Stomach (tissue), 9 donors: Measurements from ENCODE around the gene UGT1A7. TPM values are rescaled to one million over a fixed set of nuclear protein-coding genes. Genes with fewer than 3 reads are reported as not detected.

Experiments used
- DNase-seq, 2 donors: peaks; one replicate each; pipeline versions ENCODE4 v3.0.0 to v3.0.0-alpha.2; 2013 to 2019
- H3K27ac ChIP-seq, 5 donors: fragments of 200-600 bp in 4 of 5; sonication (generic) in 4 of 5; one replicate each; pipeline ENCODE4 v1.5.1; 2013 to 2019; ENCODE audit warnings: mild to moderate bottlenecking in 1 of 5, moderate library complexity in 1 of 5
- H3K27me3 ChIP-seq, 3 donors: fragments of 200-600 bp; sonication (generic); one replicate each; pipeline ENCODE4 v1.5.1; 2017 to 2019; ENCODE audit warnings: mixed run types in 1 of 3
- H3K36me3 ChIP-seq, 4 donors: fragments of 200-600 bp; sonication (generic); 1 replicate in 3 of 4; 2 replicates in 1 of 4; pipeline ENCODE4 v1.5.1; 2016 to 2019
- H3K4me1 ChIP-seq, 4 donors: fragments of 200-600 bp; sonication (generic); one replicate each; pipeline ENCODE4 v1.5.1; 2016 to 2019
- H3K4me3 ChIP-seq, 4 donors: fragments of 200-600 bp; sonication (generic) in 3 of 4; one replicate each; pipeline ENCODE4 v1.5.1; 2016 to 2019; ENCODE audit warnings: mild to moderate bottlenecking in 1 of 4
- H3K9me3 ChIP-seq, 4 donors: fragments of 200-600 bp; sonication (generic); one replicate each; pipeline ENCODE4 v1.5.1; 2016 to 2019
- CTCF ChIP-seq, 7 experiments: fragments of 450-650 bp in 4 of 7; fragments of 200-600 bp in 3 of 7; sonication (generic) in 3 of 7; IDR thresholded peaks; one replicate each; pipeline ENCODE4 v1.5.1; 2016 to 2019; ENCODE audit warnings: antibody characterized with exemption in 7 of 7, control low read depth in 2 of 7, mild to moderate bottlenecking in 1 of 7
- EP300 ChIP-seq: sonication (generic); formaldehyde crosslinking; IDR thresholded peaks from one replicate; pipeline ENCODE4 v1.6.1; 2017; ENCODE audit warnings: antibody characterized with exemption
- POLR2A ChIP-seq, 4 donors: fragments of 450-650 bp; IDR thresholded peaks; one replicate each; pipeline ENCODE4 v1.6.1; 2016; ENCODE audit warnings: antibody characterized with exemption in 4 of 4, control low read depth in 2 of 4, mild to moderate bottlenecking in 1 of 4, moderate library complexity in 1 of 4
- POLR2AphosphoS5 ChIP-seq, 3 donors: sonication (generic); formaldehyde crosslinking; IDR thresholded peaks; one replicate each; pipeline ENCODE4 v1.6.1; 2016; ENCODE audit warnings: antibody characterized with exemption in 3 of 3
- WGBS, 5 donors: extraction: QIAGEN DNeasy Blood & Tissue Kit in 3 of 5; methylation state at CpG; one replicate each; pipeline versions ENCODE4 v1.1.5 to v1.1.7; 2013 to 2018; 5-methylcytosine and 5-hydroxymethylcytosine counted together
- intact Hi-C: fragments of 100-400 bp; cut with DNase I; formaldehyde crosslinking; loops from one replicate; pipeline ENCODE4 v1.15.1; 2023; ENCODE audit warnings: low total_unique reads
- polyA plus RNA-seq, 3 donors: library from polyadenylated mRNA; stranded (reverse); fragments of 200-250 nt; gene quantifications; one replicate each; pipeline ENCODE4 v1.2.3, GENCODE V29; 2013
- total RNA-seq, 5 donors: library from RNA; depleted of rRNA; stranded (reverse); fragments of >200 nt; gene quantifications; one replicate each; pipeline versions ENCODE4 v1.1.0 to v1.2.3, GENCODE V29; 2014 to 2016
- donor health status: healthy with polysubstance abuse.
- donor health status: Bipolar disorder and iron deficiency.
- donor health status: healthy.

UGT1A7 gene
- total and polyA plus RNA-seq, 8 donors: 0.45 to 37.1 (median 3.6) TPM; not detected in 2

- intact Hi-C loops: no loop called here
- 88 to 92% (median 91%) methylated on average over 2 of the region's 2 CpGs for WGBS, 5 donors
- Histone ChIP-seq H3K36me3 (no peaks in the 10 kb centered on the region), H3K27ac (no peak overlapping the region), H3K4me3 (no peak overlapping the region), H3K9me3 (no peaks in the 10 kb centered on the region), H3K27me3 (no peaks in the 10 kb centered on the region), H3K4me1 (no peaks in the 10 kb centered on the region)
- DNase-seq: no peak
- TF ChIP-seq POLR2A (IDR thresholded peaks at IDR 0.05): no peak
- TF ChIP-seq POLR2AphosphoS5 (IDR thresholded peaks at IDR 0.05): no peak
- no peak for TF ChIP-seq CTCF (IDR thresholded peaks at IDR 0.05)
- TF ChIP-seq EP300: no peak
Observed at GRCh38 chr2:233676046-233676445, 5.7 kb upstream of the UGT1A7 start.

GRCh38 chr2:233679196-233679595 lies 2.5 kb upstream of the UGT1A7 start:
- intact Hi-C loops: no loop called here
- DNase-seq: no peak
- Histone ChIP-seq H3K27ac (no peak overlapping the region), H3K36me3 (no peaks in the 10 kb centered on the region), H3K4me3 (no peak overlapping the region), H3K9me3 (no peaks in the 10 kb centered on the region), H3K4me1 (no peaks in the 10 kb centered on the region), H3K27me3 (no peaks in the 10 kb centered on the region)
- no peak for TF ChIP-seq POLR2A (IDR thresholded peaks at IDR 0.05)
- no peak for TF ChIP-seq CTCF (IDR thresholded peaks at IDR 0.05)
- TF ChIP-seq POLR2AphosphoS5 (IDR thresholded peaks at IDR 0.05): no peak
- TF ChIP-seq EP300: no peak
- WGBS, 5 donors: 76 to 81% (median 79%) methylated on average over 4 of the region's 4 CpGs

GRCh38 chr2:233680361-233681045 lies 1.2 kb upstream of the UGT1A7 start:
- Histone ChIP-seq H3K27ac (no peak overlapping the region), H3K36me3 (no peaks in the 10 kb centered on the region), H3K4me1 (no peaks in the 10 kb centered on the region), H3K27me3 (no peaks in the 10 kb centered on the region), H3K4me3 (no peak overlapping the region), H3K9me3 (no peaks in the 10 kb centered on the region)
- no peak for DNase-seq
- intact Hi-C loops: no loop called here
- 83 to 93% (median 91%) methylated on average over 4 of the region's 4 CpGs for WGBS, 5 donors
- no peak for TF ChIP-seq POLR2A (IDR thresholded peaks at IDR 0.05)

GRCh38 chr2:233684640-233685039 lies 2.9 kb downstream of the UGT1A7 start:
- H3K27me3 ChIP-seq: no peaks in the 10 kb centered on the region
- TF ChIP-seq CTCF (IDR thresholded peaks at IDR 0.05) (no peak), POLR2AphosphoS5 (IDR thresholded peaks at IDR 0.05) (no peak)
- no peak overlapping the region for H3K4me3 ChIP-seq
- H3K4me1 ChIP-seq: peaks cover 0 to 8% (median 3%) of the 10 kb centered on the region in 4 donors
- 79 to 93% (median 88%) methylated on average over 1 of the region's 1 CpG for WGBS, 5 donors
- H3K27ac ChIP-seq: no peak overlapping the region
- DNase-seq: no peak
- H3K9me3 ChIP-seq: no peaks in the 10 kb centered on the region
- intact Hi-C loops: no loop called here
- H3K36me3 ChIP-seq: no peaks in the 10 kb centered on the region

- Histone ChIP-seq H3K27ac (no peak overlapping the region), H3K27me3 (no peaks in the 10 kb centered on the region), H3K36me3 (no peaks in the 10 kb centered on the region), H3K4me3 (no peak overlapping the region), H3K9me3 (no peaks in the 10 kb centered on the region), H3K4me1 (peaks cover 0 to 25% (median 17%) of the 10 kb centered on the region in 4 donors)
- intact Hi-C loops: no loop called here
- TF ChIP-seq EP300 (no peak), POLR2AphosphoS5 (IDR thresholded peaks at IDR 0.05) (no peak), CTCF (IDR thresholded peaks at IDR 0.05) (no peak), POLR2A (IDR thresholded peaks at IDR 0.05) (no peak)
- DNase-seq: no peak
- 76 to 88% (median 83%) methylated on average over 5 of the region's 5 CpGs for WGBS, 5 donors
Observed at GRCh38 chr2:233686928-233687327, 5.2 kb downstream of the UGT1A7 start.
